Activated CD8-positive, alpha-beta T cell treated with anti-CD3 and anti-CD28 coated beads for 36 hours (primary cell): ENCODE data around the gene DCTN3. TPM values are rescaled to one million over a fixed set of nuclear protein-coding genes. Genes with fewer than 3 reads are reported as not detected.

Source experiments
- ATAC-seq: fragments of 200-7000 bp; cut with Tn5 transposase; one replicate; pipeline ENCODE4 v1.10.0; 2021; ENCODE audit warnings: mild to moderate bottlenecking, moderate library complexity
- CTCF ChIA-PET: fragments of 350-600 bp; sonication (Branson Sonifier 250); formaldehyde crosslinking; loops from one replicate; lab custom pipeline; 2021; ENCODE audit warnings: antibody characterized with exemption; lab: Charles Lee
- POLR2A ChIA-PET: fragments of 350-600 bp; sonication (Branson Sonifier 250); formaldehyde crosslinking; loops from one replicate; lab custom pipeline; 2021; ENCODE audit warnings: antibody characterized with exemption; lab: Charles Lee
- DNase-seq: peaks from one replicate; pipeline ENCODE4 v3.0.0-alpha.2; 2020
- H3K27ac Mint-ChIP-seq: one replicate; pipeline ENCODE4 v1.8.0; 2021; ENCODE audit warnings: mild to moderate bottlenecking, mixed read lengths
- H3K27me3 Mint-ChIP-seq: one replicate; pipeline ENCODE4 v1.8.0; 2021; ENCODE audit warnings: mixed read lengths
- H3K36me3 Mint-ChIP-seq: one replicate; pipeline ENCODE4 v1.8.0; 2021; ENCODE audit warnings: low read depth, mixed read lengths
- H3K4me1 Mint-ChIP-seq: one replicate; pipeline ENCODE4 v1.8.0; 2021; ENCODE audit warnings: low read depth, mixed read lengths
- H3K4me3 Mint-ChIP-seq: one replicate; pipeline ENCODE4 v1.8.0; 2021; ENCODE audit warnings: mild to moderate bottlenecking, moderate library complexity, mixed read lengths
- H3K9me3 Mint-ChIP-seq: one replicate; pipeline ENCODE4 v1.8.0; 2021; ENCODE audit warnings: mixed read lengths
- intact Hi-C: fragments of 100-400 bp; cut with micrococcal nuclease; formaldehyde crosslinking; loops from one replicate; pipeline ENCODE4 v1.10.0; 2022
- total RNA-seq, 2 experiments: library from RNA; stranded (reverse); gene quantifications; one replicate each; pipeline ENCODE4 v1.2.3, GENCODE V29; 2021
- TF ChIP-seq, protein P1 (sequence below): fragments of 200-600 bp; IDR thresholded peaks from one replicate; pipeline ENCODE4 v1.8.0; 2022; ENCODE audit warnings: antibody characterized with exemption, mild to moderate bottlenecking

DCTN3 gene
- total RNA-seq, 2 experiments from 2014 or later: 52.7 to 61.0 TPM

DNA sequence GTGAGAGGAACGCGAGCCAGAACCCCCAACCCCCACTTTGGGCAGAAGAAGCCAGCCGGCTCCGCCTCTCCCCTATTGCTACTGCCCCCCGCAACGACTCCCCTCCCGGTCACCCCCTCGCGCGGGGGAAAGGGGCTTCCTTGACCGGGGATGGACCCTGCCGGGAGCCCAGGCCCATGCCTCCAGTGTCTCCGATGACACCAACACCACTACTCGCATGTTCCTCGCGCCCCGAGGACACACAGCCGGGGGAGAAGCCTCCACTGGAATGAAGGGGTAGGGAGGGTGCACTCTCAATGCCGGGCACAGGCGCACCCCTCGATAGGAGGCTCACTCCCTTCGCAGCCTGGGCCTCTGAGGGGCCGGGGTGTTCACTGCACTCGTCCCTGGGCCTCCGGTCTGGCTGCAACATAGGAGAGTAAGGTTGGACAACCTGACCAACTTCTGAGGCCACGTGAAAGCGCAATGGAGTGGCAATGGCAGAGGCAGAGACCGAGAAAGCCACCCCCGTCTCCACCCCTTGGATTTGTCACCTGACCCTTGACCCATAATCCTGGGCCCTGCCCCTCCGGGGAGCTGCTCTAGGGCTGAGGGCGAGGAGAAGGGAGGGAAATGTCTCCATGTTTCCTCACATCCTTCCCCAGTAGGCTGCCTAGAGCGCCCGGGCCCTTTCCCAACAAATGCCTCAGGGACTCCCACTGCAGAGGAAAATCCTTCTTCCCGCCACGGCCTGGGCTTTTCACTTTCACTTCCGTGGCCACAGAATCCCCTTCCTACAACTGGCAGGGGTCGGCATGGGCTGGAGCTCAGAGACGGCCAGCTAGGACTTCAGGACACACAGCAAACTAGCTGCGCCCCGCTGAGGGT is 29.7 kb downstream of the DCTN3 start:
- peaks cover 60% of the 10 kb centered on the region for H3K27me3 Mint-ChIP-seq
- ChIA-PET POLR2A (interaction anchor here (1.0 to 1.1 kb wide), 2 partner anchors 10 to 133 kb away, joined by 3 read pairs; no protein-coding TSS in a partner anchor), CTCF (interaction anchor here (0.7 to 3.2 kb wide), 28 partner anchors 9 to 204 kb away, joined by 3 to 43 read pairs (median 6); partner anchors contain the start of genes CCL27, DCTN3 and SIGMAR1)
- DNase-seq (peak; percentile 24), ATAC-seq (peak; percentile 25)
- no peaks in the 10 kb centered on the region for H3K9me3 Mint-ChIP-seq
- H3K4me1 Mint-ChIP-seq: peaks cover 23% of the 10 kb centered on the region
- no peaks in the 10 kb centered on the region for H3K36me3 Mint-ChIP-seq
- intact Hi-C loops: loop anchor here (5.0 kb wide), 2 partner anchors 43 to 153 kb away; no protein-coding TSS in a partner anchor
- TF ChIP-seq, protein P1, sequence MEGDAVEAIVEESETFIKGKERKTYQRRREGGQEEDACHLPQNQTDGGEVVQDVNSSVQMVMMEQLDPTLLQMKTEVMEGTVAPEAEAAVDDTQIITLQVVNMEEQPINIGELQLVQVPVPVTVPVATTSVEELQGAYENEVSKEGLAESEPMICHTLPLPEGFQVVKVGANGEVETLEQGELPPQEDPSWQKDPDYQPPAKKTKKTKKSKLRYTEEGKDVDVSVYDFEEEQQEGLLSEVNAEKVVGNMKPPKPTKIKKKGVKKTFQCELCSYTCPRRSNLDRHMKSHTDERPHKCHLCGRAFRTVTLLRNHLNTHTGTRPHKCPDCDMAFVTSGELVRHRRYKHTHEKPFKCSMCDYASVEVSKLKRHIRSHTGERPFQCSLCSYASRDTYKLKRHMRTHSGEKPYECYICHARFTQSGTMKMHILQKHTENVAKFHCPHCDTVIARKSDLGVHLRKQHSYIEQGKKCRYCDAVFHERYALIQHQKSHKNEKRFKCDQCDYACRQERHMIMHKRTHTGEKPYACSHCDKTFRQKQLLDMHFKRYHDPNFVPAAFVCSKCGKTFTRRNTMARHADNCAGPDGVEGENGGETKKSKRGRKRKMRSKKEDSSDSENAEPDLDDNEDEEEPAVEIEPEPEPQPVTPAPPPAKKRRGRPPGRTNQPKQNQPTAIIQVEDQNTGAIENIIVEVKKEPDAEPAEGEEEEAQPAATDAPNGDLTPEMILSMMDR: no peak
- H3K27ac Mint-ChIP-seq: no peak overlapping the region
- H3K4me3 Mint-ChIP-seq: peak overlapping the region; percentile 53

DNA sequence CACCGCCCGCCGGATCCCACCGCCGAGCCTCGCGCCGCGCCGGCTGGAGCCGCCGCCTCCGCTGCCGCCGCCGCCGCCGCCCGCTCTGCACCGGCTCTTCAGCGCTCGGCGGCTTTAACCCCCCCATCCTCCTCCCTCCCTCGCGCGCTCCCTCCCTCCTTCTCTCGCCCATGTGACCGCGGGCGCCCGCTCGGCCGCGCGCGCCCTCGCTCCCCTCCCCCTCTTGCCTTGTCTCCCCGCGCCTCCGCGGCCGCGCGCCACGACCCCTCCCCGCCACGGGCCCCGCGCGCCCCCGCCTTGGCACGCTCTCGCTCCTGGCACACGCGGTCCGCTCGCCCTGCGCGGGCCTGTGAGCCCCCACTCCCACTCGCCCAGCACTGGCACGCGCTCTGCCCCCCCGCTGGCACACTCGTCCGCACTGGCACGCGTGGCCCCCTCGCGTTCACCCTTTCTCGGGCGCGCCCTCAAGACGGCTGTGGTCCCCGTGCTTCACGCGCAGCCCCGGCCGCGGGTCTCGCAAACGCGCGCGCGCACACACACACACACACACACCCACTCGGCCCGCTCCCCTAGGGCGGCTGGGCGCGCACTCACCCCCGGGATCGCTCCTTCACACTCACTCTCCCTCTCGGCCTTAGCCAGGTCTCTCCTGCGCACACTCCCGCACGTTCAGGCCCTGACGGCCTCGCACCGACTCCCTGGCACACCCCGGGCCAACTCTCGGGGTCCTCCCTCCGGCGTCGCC is 30.5 kb downstream of the DCTN3 start, which contains the start of gene CNTFR:
TSS of gene CNTFR (minus strand) at position 89 of the 745 bp plus-strand sequence. CDS start 20,743 bp downstream, outside the sequence.
- H3K9me3 Mint-ChIP-seq: no peaks in the 10 kb centered on the region
- peaks cover 23% of the 10 kb centered on the region for H3K4me1 Mint-ChIP-seq
- no peak within 1 kb of the TSS for H3K27ac Mint-ChIP-seq
- peaks cover 65% of the 10 kb centered on the region for H3K27me3 Mint-ChIP-seq
- DNase-seq: peak; percentile 31
- intact Hi-C loops: loop anchor here (5.0 kb wide), 2 partner anchors 43 to 153 kb away; no protein-coding TSS in a partner anchor
- peak within 1 kb of the TSS; percentile 53 for H3K4me3 Mint-ChIP-seq
- no peaks in the 10 kb centered on the region for H3K36me3 Mint-ChIP-seq
- ATAC-seq: peak; percentile 29
- ChIA-PET POLR2A (no interaction called here), CTCF (interaction anchor here (1.0 to 3.5 kb wide), 3 partner anchors 14 to 186 kb away, joined by 3 to 14 read pairs (median 3); no protein-coding TSS in a partner anchor)
- TF ChIP-seq, protein P1: no peak

DNA sequence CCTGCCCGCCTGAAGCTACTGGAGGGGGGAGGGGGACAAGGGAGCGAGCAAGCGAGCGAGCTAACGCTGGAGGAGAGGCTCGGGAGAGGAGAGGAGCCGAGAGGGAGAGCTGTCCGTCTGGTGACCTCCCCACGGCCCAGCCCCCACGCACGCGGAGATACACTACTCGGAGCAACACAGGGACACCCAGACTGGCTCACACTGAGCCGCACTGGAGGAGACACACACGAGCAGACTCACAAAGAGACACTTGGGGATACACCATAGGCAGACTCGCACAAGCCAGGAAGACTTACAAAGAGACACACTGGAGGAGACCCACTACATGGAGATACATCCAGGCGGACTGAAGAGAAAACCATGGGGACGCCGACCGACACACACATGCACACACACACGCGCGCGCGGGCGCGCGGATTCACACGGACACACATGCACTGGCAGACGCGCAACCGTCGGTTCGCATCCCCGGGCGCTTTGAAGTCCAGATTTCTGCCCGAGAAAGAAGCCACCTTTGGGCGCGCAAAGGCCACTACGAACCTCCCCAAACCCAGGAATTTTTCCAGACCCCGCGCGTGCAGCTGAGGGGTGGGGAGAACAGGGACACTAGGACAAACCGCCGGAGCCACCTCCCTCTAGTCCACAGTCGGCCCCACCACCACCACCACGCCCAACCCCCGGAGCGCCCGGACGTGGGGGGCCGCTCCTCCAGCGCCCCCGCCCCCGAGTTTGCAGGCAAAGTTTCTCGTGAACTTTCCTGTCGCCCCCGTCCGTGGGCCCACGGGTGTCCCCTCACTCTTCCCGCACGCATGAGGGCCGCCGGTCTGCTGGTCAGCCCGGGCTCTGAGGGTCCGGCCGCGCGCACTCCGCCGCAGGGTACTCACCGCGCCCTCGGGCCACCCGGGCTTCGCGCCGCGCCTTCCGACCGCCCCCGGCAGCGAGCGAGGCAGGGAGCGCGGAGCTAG is 31.3 kb downstream of the DCTN3 start:
- Mint-ChIP-seq H3K27ac (no peak overlapping the region), H3K4me1 (peaks cover 23% of the 10 kb centered on the region), H3K27me3 (peaks cover 70% of the 10 kb centered on the region), H3K4me3 (peak overlapping the region; percentile 30), H3K9me3 (no peaks in the 10 kb centered on the region), H3K36me3 (no peaks in the 10 kb centered on the region)
- ChIA-PET POLR2A (interaction anchor here (0.8 kb wide), 1 partner anchor 10 kb away, joined by 3 read pairs; no protein-coding TSS in a partner anchor), CTCF (interaction anchor here (0.6 to 3.5 kb wide), 6 partner anchors 15 to 185 kb away, joined by 3 to 14 read pairs (median 4); partner anchors contain the start of gene DCTN3)
- DNase-seq (no peak), ATAC-seq (no peak)
- TF ChIP-seq, protein P1: no peak
- intact Hi-C loops: no loop called here

DNA sequence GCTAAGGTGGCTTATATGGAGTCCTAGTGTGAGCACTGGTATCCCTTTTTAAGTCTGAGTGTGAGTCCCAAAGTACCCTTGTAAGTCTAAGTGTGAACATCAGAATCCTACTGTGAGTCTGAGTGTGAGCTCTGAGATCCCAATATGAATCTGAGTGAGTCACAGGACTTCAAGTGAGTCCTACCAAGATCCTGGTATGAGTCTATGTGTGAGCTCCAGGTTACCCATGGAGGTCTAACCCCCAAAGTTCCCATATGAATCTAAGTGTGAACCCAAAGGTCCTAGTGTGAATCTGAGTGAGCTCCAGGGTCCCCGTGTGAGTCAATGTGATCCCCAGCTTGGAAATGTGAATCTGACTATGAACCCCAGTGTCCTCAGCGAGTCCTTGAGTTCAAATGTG is 33.0 kb downstream of the DCTN3 start:
- intact Hi-C loops: no loop called here
- ATAC-seq (no peak), DNase-seq (no peak)
- ChIA-PET CTCF (interaction anchor here (1.0 to 3.5 kb wide), 7 partner anchors 10 to 183 kb away, joined by 3 to 14 read pairs (median 6); partner anchors contain the start of gene DCTN3), POLR2A (no interaction called here)
- no peak overlapping the region for H3K27ac Mint-ChIP-seq
- H3K36me3 Mint-ChIP-seq: no peaks in the 10 kb centered on the region
- no peaks in the 10 kb centered on the region for H3K9me3 Mint-ChIP-seq
- H3K4me3 Mint-ChIP-seq: no peak overlapping the region
- peaks cover 20% of the 10 kb centered on the region for H3K4me1 Mint-ChIP-seq
- H3K27me3 Mint-ChIP-seq: peaks cover 62% of the 10 kb centered on the region
- TF ChIP-seq, protein P1: no peak
